Measurements from ENCODE around the gene CCDC149.

Gene CCDC149

DNA sequence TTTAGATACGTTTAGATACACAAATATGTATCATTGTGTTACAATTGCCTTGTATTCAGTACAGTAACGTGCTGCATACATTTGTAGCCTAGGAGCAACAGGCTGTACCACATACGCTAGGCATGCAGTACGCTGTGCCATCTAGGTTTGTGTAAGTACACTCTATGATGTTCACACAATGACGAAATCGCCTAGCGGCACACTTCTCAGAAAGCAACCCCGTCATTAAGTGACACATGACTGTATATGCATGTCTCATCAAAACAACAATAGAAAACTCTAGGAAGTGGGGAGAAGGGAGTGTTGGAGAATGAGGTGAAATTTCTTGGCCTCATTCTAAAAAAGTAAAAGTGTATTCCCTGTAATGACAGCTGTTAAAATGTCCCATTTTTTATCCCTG is 32.7 kb downstream of the CCDC149 start:
- CTCF ChIA-PET, result no interaction called here
- no peak for TF ChIP-seq CTCF (IDR thresholded peaks at IDR 0.05; ENCODE audit: control extremely low read depth, extremely low read depth, low read depth, missing control alignments)
- DNase-seq (ENCODE audit: extremely low spot score), result no peak
- POLR2A ChIA-PET, result no interaction called here

GRCh38 chr4:24878636-24879016 is 34.2 kb downstream of the CCDC149 start:
- POLR2A ChIA-PET, result no interaction called here

DNA sequence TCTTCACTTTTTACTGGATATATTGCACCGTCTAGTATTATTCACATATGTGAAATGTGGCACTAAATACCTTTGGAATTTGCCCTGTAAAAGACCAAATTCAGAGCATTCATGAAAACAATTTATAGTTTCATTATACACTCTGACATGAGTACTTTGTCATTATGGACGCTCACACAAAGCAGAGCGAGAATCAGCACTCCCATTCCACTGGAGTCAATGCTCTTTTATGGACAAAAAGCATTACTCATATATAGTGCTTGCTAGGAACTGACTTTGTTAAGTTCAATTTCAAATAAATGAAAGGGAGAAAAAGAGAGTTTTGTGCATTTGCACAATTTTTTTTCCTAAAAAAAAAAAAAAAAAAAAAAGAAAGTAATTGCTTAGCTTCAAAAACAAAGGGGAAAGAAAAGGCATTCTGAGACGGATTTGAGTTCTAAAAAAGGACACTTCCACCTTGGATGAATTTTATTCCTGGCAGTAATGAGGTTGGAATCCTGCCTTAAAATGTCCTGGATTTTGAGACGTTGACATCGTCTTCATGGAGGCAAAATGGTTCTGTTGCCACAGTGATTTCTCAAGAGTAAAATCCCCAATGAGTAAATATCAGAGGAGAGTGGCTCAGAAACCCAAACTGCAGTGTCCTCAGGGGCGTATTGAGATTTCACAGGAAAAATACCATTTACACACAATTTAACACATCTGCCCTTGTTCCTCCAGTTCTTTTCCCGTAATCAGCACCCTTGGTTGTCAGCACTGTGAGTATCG is 34.8 kb downstream of the CCDC149 start:
- DNase-seq (ENCODE audit: extremely low spot score), result no peak
- ChIA-PET POLR2A (no interaction called here), CTCF (no interaction called here)
- no peak for TF ChIP-seq CTCF (IDR thresholded peaks at IDR 0.05; ENCODE audit: control extremely low read depth, extremely low read depth, low read depth, missing control alignments)

More at GRCh38 chr4:24878636-24879016, 34.2 kb downstream of the CCDC149 start:
- CTCF ChIA-PET, result interaction anchor here (1.3 kb wide), 1 partner anchor 13 kb away, joined by 4 read pairs; no protein-coding TSS in a partner anchor
- DNase-seq (ENCODE audit: extremely low spot score), result no peak
- no peak for TF ChIP-seq CTCF (IDR thresholded peaks at IDR 0.05; ENCODE audit: control extremely low read depth, extremely low read depth, low read depth, missing control alignments)

GRCh38 chr4:24876431-24876830 is 36.4 kb downstream of the CCDC149 start:
- CTCF ChIA-PET, result interaction anchor here (1.2 to 1.6 kb wide), 2 partner anchors 11 to 104 kb away, joined by 5 read pairs; no protein-coding TSS in a partner anchor
- TF ChIP-seq CTCF (IDR thresholded peaks at IDR 0.05; ENCODE audit: control extremely low read depth, extremely low read depth, low read depth, missing control alignments), result no peak
- POLR2A ChIA-PET, result no interaction called here
- DNase-seq (ENCODE audit: extremely low spot score), result no peak

GRCh38 chr4:24872720-24873119 is 40.1 kb downstream of the CCDC149 start:
- ChIA-PET CTCF (no interaction called here), POLR2A (no interaction called here)
- no peak for DNase-seq (ENCODE audit: extremely low spot score)
- no peak for TF ChIP-seq CTCF (IDR thresholded peaks at IDR 0.05; ENCODE audit: control extremely low read depth, extremely low read depth, low read depth, missing control alignments)

- no peak for DNase-seq (ENCODE audit: extremely low spot score)
- ChIA-PET POLR2A (no interaction called here), CTCF (no interaction called here)
- TF ChIP-seq CTCF (IDR thresholded peaks at IDR 0.05; ENCODE audit: control extremely low read depth, extremely low read depth, low read depth, missing control alignments), result no peak
Measured at GRCh38 chr4:24871210-24871609, 41.6 kb downstream of the CCDC149 start.
